Loucy (cell line): Measurements from ENCODE around the gene B4GALNT1.

Experiments used
- EZH2phosphoT487 ChIP-seq: fragments of 200-600 bp; IDR thresholded peaks from 2 replicates; pipeline ENCODE4 v1.6.1; 2018; ENCODE audit warnings: antibody characterized with exemption, mild to moderate bottlenecking, moderate library complexity, borderline replicate concordance
- TF ChIP-seq, protein P1 (sequence below): fragments of 200-600 bp; sonication (generic); conservative IDR thresholded peaks from 2 replicates; pipeline ENCODE4 v1.5.1; 2014; ENCODE audit warnings: mild to moderate bottlenecking, antibody characterized with exemption, low read length

DNA sequence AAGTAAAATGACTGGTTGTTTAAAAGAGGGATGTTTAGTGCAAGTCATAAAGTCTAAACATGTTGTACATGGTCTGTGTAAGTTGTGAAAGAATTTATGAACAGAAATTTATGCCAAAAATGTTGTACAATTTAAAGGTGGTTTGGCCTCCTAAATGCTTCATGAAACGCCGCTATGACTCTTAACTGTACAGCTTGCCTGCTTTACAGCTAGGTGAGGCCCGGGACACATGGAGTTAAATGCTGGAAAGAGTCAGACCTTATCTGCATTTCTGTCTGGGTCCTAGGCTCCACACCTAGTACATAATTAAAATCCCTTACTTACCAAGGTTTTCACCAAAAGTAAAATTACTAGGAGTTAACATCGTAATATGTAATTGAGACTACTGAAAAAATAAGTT is 28.4 kb upstream of the B4GALNT1 start:
- TF ChIP-seq, protein P1, sequence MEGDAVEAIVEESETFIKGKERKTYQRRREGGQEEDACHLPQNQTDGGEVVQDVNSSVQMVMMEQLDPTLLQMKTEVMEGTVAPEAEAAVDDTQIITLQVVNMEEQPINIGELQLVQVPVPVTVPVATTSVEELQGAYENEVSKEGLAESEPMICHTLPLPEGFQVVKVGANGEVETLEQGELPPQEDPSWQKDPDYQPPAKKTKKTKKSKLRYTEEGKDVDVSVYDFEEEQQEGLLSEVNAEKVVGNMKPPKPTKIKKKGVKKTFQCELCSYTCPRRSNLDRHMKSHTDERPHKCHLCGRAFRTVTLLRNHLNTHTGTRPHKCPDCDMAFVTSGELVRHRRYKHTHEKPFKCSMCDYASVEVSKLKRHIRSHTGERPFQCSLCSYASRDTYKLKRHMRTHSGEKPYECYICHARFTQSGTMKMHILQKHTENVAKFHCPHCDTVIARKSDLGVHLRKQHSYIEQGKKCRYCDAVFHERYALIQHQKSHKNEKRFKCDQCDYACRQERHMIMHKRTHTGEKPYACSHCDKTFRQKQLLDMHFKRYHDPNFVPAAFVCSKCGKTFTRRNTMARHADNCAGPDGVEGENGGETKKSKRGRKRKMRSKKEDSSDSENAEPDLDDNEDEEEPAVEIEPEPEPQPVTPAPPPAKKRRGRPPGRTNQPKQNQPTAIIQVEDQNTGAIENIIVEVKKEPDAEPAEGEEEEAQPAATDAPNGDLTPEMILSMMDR: no peak
- no peak for TF ChIP-seq EZH2phosphoT487
